Hindlimb muscle (tissue), 1 donor: Measurements from ENCODE around the gene EVC. TPM values are rescaled to one million over a fixed set of nuclear protein-coding genes. Genes with fewer than 3 reads are reported as not detected.

Experiments used
- DNase-seq: peaks from one replicate; pipeline ENCODE4 v3.0.0-alpha.2; 2013
- polyA plus RNA-seq: library from polyadenylated mRNA; unstranded; fragments of 120-200 nt; gene quantifications from one replicate; pipeline ENCODE4 v1.2.1, GENCODE V29; 2013; ENCODE audit not compliant: insufficient read length

Gene EVC
- polyA plus RNA-seq, 1 donor, result 17.2 TPM

DNA sequence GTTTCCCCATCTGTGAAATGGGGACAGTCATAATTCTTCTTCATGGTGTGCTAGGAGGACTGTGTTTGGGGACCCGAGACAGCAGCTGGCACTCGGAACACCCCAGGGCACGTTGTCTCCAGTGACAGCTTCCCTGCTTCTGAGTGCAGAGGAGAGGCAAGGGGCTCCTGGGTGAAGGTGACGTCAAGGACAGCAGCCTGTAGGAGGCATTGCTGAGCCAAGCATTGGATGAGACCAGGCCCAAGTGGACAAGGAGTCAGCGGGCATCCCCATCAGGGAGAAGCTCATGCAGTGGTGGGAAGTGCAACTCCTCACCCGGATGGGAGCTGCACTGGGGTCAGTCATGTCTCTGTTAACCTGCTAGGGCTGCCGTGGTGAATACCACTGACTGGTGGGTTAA, 46.1 kb downstream of the EVC start:
- no peak for DNase-seq

DNA sequence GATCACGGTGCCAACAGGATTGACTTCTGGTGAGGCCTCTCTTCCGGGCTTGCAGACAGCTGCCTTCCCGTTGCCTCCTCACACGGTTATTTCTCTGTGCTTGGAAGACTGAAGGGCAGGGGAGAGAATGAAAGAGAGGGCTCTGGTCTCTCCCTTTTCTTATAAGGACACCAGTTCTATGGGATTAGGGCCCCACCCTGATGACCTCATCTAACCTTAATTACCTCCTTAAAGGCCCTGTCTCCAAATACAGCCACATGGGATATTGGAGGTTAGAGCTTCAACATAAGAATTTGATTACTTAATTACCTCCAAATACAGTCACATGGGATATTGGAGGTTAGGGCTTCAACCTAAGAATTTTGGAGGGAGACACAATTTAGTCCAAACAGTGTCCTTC, 46.5 kb downstream of the EVC start:
- DNase-seq, result no peak

DNA sequence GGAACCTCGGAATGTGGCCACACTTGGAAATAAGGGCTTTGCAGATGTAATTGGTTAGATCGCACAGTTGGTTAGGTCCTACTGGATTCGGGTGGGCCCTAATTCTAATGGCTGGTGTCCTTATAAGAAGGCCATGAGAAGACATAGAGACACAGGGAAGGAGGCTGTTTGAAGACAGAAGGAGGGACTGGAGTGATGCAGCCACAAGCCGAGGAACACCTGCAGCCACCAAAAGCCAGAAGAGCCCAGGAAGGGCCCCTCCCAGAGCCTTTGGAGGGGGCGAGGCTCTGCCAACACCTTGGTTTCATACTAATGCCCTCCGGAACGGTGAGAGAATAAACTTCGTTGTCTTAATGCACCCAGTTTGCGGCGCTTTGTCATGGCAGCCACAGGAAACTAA, 47.0 kb downstream of the EVC start:
- no peak for DNase-seq

DNA sequence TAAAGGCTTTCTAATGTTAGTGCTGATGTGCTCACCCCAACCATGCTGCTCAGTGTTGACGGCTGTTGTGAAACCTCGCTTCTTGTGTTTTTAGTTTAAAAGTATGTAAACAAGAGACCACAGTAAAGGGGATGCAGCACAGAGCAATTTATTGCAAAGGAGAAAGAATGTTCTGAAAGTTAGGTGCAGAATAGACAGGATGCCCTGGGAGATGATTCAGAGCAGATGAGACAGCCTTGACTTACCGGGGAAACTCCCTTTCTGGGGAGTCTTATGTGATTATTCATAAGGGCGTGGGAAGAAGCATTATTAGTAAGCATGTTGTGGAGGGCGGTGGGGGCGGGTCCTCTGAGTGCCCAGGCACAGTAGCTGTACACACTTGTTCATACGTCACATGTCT, 47.7 kb downstream of the EVC start:
- no peak for DNase-seq

DNA sequence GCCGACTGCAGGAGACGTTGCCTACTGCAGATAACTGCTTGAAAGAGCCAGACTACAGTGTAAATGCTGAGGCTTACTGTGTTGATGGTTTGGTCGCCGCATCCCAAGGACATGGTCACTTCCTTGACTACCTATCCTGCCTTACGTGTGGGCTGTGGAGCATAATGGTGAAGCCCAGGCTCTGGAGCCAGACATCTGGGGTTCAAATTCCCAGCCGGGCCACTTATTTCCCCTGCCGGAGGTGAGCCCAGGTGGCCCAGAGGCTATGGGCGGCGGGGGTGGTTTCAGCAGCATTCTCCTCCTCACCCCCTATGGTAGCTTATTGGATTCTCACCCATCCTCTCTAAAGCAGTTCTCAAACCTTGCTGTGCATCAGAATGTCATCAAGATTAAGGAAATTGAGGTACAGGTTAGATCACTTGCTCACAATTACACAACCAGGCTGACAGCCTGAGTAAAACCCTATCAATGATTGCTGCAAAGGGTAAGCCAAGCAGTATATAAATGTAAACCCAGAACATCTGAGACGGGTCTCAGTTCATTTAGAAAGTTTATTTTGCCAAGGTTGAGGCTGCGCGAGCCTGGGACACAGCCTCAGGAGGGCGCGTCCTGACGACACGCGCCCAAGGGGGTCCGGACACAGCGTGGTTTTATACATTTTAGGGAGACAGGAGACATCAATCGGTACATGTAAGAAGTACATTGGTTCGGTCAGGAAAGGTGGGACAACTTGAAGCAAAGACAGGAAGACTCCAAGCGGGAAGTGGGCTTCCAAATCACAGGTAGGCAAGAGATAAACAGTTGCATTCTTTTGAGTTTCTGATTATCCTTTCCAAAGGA, 48.5 kb downstream of the EVC start:
- no peak for DNase-seq

DNA sequence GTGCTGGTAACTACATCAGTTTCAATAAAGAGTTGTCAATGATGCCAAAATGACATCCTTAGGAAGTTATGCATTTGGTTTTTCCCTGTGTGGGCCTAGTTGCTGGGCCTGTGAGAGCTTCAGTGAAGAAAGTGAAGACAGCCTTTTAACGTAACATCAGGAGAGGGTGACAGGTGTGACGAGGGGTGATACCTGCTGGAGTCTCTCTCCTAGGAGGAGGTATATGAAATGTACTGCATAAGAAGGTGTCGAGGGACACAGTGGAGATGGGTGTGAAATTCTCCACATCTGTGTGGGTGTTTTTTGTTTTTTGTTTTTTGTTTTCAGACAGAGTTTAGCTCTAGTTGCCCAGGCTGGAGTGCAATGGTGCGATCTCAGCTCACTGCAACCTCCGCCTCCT, 49.2 kb downstream of the EVC start:
- no peak for DNase-seq

DNA sequence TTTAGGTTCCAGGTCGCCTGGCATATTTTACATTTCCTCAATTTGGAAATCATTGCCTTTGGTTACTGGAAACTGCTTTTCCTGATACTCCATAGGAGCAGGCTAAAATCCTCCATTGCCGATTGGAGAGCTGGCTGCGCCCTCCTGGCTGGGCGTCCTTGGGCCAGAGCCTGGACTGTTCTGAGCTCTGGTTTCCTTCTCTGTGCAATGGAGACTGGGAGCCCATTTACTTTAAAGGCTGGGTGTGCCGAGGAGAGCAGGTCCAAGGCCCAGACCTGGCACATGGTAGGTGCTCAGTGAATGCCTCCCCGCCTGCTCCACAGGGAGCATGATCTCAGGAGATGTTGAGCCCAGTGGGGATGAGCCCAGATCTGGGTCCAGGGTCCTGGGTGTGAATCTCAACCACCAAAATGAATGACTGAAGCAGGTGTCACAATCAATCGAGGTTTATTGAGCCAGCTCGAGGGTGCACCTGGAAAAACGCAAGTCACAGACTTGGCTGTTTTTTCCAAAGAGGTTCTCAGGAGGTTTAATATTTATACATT, 50.0 kb downstream of the EVC start:
- no peak for DNase-seq

DNA sequence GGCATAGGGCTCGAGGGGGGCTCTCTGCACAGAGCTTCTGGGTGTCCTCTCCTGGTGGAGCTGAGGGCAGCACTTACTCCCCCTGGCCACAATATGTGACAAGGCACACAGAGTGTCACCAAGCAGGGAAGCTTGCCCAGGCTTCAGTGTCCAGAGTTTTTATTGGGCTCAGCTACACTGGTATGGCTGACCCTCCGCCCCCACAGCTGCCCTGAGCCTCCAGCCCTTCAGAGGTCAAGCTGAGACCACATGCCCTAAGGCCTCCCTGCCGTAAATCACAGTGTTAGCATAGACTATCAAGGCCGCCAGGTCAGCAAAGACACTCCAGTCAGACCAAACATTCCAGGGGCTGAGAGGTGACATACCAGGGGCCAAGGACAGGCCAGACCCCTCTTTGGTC, 59.0 kb downstream of the EVC start:
- no peak for DNase-seq

DNA sequence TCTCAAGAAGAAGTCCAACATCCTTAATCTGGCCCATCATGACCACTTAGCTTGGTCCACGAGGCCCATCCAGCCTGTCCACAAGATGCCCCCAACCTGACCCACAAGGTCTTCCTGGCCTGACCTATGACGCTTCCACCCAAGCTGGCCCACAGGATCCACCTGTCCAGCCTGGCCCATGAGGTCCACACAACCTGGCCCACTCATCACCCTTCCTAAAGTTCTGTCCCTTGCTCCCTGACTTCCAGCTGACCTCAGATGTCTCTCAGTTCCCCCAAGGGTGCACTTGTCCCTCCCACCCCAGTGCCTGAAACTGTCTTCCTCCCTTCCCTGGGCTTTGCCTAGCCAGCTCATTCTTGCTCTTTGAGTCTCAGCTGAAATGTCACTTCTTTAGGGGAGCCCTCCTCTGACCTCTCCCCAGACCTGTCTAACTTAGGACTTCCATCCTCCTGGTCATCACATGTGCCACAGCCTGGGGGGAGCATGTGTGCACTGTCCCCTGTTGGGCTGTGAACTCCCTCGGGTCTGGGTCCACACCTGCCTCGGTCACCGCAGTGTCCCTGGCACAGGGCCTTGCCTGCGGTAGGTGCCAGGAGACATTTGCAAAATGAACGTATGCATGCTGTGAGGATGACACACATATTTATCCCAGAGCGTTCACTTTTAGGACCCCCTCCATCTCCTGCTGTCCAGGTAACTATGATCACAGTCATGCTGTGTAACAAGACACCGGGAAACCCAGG, 61.7 kb downstream of the EVC start:
- no peak for DNase-seq

DNA sequence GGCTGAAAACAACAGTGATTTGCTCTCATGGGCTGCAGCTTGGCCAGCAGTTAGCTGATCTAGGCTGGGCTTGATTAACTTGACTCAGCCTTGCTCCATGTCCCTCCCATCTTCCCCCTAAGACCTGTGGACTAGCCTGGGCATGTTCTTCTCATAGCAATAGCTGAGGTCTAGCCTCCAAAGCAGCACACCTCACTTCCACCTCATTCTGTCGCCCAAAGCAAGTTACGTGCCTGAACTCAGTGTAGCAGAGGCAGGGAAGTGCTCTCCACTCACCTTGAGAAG, 62.2 kb downstream of the EVC start:
- no peak for DNase-seq

DNA sequence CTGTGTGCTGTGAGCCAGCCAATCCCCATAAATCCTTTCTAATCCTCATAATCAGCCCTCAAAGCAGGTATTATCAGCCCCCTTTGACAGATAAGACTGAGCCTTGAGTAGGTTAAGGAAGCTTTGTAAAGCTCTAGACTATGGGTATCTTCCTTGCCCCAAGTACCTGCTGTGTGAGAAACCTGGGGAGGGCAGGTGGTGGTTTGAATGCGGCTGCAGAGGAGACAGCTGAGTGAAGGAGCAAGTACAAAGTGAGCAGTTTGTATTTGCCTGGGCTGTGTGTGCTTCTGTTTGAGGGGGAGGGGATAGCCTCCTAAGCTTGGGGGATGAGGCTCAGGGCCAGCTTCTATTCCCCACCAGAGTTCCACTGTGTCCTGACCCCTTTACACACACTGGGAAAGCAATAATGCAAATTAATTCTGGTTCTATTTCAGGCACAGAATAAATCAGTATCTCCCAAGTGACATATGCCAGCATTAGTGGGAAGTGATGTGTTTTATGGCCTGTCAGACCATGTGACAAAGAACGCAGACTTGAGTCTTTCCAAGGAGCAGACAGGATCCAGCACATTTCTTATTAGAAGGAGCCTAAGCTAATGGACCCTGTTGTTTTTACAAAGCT, 63.5 kb downstream of the EVC start:
- no peak for DNase-seq

DNA sequence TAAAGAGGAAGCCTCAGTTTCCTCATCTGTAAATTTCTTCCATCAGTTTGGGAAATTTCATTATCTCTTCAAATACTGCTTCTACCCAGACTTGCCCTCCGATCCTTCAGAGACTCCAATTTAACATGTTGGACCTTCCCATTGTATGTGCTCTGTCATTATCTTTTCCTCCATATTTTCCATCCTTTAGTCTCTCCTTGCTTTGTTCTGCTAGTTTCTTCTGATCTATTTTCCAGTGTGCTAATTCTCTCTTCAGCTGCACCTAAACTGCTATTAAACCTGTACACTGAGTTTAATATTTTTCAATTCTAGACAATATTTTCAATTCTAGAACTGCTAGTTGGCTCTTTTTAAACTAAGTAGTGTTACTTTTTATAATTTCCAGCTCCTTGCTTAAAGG, 65.5 kb downstream of the EVC start:
- no peak for DNase-seq

DNA sequence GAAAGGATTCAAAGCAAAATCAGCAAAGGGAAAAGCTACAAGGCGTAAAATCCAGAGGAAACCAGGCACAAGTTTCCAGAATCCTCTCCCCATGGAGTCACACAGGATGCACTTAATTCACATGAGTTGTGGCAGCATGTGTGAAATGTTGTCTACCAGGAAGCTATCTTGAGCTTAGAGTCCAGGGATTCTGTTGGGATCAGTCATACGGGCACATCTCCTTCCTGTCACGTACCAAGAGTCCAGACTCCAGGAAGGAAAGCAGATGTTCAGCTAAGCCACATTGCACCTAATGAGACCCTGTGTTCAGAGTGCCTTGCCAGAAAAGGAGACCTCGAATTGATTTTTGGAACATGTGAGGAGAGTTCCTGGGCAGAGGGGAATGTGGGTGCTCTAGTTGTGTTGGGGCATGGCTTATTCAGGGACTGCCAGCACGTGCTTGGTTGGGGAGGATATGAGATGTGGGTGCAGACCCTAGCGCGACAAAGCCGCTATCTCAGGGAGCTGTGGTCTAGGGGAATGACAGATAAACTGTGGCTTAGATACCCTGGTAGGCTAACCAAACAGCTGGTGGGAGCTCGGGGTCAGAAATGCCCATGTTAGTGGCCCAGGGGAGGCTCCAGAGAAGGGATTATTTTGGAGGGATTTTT, 70.0 kb downstream of the EVC start:
- no peak for DNase-seq

DNA sequence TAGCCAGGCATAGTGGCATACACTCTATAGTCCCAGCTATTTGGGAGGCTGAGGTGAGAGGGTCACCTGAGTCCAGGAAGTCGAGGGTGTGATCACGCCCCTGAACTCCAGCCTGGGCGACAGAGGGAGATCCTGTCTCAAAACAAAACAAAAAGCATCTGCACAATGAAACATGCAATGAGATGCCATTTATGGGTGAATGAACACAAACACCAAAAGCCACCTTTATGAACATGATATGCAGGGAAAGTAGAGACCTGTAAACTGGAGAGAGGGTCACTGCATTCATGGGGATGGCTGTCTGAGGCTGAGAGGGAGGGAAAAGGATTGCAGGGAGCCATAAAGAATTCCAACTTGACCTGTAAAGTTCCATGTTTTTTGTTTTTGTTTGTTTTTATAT, 70.7 kb downstream of the EVC start:
- no peak for DNase-seq

DNA sequence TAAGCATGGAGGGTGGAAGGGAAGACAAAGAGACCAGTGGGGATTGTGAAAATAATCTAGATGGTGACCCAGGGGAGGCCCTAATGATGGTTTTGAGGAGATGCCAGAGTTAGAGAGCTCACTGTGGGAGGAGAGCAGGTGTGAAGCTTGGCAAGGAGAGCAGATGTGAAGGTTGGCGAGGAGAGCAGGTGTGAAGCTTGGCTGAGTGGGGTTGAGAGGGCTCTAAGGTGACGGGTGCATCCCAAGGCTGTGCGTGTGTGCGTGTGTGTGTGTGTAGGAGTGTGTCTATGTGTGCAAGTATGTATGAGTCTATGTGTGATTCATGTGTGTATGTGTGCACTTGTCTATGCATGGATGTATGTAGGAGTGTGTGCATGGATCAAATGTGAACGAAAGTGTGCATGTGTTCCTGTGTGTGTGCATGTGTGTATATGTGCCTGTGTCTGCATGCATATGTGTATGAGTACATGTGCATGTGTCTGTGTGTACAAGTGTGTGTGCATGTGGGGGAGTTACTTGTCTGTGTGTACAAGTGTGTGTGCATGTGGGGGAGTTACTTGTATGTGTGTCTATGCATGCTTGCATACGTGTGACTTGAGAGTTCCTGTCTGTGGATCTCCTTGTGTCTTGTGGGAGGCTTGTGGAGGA, 72.0 kb downstream of the EVC start:
- DNase-seq, result no peak

DNA sequence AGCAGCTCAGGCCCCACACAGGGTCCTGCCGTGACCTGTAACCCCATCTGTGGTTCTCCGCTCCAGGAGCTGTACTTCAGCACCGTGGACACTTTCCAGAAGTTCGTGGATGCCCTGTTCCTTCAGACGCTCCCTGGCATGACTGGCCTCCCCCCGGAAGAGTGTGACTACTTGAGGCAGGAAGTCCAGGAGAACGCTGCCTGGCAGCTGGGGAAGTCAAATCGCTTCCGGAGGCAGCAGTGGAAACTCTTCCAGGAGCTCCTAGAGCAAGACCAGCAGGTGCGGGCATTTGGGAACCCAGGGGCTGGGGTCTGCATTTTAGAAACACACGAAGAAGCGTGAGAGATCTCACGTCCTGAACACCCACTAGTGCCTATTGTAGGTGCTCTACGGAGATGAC, 72.5 kb downstream of the EVC start:
- no peak for DNase-seq

DNA sequence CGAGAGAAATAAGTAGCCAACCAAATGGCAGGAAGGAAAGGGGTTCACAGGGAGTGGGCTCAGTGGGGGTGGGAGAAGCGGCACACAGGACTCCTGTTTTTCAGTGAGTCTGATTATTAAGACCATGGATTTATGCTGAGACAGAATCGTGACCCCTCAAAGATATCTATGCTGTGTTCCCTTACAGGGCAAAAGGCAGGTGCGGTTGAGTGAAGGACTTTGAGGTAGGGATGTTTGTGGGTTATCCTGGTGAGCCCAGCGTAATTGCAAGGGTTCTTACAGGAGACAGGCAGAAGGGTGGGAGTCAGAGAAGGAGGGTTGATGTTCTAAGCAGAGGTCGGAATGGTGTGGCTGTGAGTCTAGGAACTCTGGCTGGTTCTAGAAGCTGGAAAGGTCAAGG, 73.0 kb downstream of the EVC start:
- no peak for DNase-seq

DNA sequence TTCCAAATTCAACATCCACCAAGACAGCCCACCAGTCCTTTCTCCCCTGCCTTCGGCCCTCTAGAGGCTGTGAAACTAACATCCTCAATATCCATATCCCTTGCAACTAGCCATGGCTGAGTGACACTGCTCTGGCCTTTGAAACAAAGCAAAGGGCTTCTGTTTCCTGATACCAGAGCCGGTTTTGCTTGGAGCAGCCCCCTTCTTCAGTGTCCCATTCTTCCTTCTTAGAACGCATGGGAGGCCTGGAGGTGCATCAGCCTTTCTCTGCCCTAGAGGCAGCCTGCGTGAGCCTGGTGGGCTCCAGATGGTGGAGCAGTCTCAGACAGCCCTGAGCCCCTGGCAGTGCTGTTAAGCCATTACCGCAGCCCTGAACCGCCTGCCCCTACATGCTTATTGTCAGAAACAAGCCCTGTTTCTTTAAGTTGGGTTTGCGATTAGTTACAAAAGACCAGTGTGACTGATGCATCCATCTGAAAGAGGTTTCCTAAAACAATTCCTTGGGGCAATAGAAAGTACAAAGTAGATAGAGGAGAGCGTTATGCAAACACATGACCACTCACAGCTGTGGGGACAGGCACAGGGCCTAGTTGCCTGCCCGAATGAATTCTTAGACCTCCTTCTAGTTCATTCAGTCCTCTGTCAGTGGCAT, 74.1 kb downstream of the EVC start:
- no peak for DNase-seq

DNA sequence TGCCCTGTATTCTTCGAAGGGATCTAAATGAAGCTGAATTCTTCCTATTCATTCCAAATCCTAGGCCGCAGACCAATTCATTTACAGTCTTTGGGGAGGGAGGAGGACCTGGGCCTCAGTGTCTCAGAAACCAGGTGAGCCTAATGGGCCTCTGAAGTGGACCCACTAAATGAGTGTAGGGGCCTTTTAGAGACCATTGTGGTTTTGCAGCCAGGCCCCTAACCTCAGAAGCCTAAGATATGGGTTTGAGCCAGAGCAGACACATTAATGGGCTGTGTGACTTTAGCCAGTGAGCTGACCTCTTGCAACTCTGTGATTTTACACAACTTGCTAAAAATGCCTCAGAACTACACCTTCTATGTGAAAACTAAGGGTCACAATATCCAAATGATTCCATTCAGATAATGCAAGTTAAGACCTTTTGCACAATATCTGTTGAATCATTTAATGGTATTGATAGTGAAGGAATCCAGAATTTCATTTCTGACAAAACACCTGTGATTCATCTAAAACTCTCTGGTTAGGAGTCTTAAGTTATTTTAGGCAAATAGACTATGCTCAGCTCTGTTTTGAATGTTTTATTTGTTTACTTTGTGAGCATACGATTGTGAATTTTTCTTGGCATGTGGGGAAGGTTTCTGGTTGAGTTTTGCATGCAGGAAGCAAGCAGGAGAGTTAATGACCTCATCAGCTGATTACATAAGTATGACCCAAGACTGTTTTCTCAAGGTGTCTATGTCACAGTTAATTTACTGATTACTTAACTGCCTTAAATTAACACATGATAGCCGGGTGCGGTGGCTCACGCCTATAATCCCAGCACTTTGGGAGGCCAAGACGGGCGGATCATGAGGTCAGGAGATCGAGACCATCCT, 75.0 kb downstream of the EVC start:
- no peak for DNase-seq

DNA sequence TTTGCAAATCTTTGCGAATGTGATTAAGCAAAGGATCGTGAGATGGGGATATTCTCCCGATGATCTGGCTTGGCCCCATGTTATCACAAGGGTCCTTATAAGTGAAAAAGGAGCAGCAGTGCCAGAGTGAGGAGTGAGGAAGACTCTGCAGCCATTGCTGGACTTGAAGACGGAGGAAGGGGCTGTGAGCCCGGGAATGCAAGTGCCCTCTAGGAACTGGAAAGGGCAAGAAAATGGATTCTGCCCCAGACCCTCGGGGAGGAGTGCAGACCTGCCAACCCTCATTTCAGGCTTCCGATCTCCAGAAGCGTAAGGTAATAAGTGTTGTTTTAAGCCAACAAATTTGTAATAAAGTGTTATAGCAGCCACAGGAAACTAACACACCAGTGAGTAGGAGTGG, 76.3 kb downstream of the EVC start:
- no peak for DNase-seq

DNA sequence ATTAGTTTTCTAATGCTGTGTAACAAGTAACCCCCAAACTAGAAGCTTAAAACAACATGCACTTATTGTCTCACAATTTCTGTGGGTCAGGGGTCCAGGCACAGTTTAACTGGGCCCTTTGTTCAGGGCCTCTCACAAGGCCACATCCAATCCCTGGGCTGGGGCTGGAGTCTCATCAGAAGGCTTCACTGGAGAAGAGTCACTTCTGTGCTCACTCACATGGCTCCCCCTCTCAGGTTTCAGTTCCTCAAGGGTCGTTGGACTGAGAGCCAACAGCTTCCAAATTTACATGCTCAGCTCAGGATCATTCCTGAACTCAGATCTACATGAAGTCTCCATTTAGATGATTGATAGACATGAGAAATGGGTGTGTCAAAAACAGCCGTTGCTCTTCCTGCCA, 77.1 kb downstream of the EVC start:
- DNase-seq, result no peak
